OCI-LY7 (cell line): ENCODE data around the gene CTNNA2.

Source experiments
- EZH2phosphoT487 ChIP-seq: fragments of 200-600 bp; sonication (generic); IDR thresholded peaks from 2 replicates; pipeline ENCODE4 v1.6.1; 2018; ENCODE audit warnings: low read depth, borderline replicate concordance, mild to moderate bottlenecking, mixed run types, antibody characterized with exemption, low read length, moderate library complexity, mixed read lengths
- TF ChIP-seq, protein P1 (sequence below): fragments of 200-600 bp; sonication (generic); conservative IDR thresholded peaks from 2 replicates; pipeline ENCODE4 v1.5.1; 2014; ENCODE audit warnings: mild to moderate bottlenecking, antibody characterized with exemption, low read length, moderate library complexity, mixed read lengths

- TF ChIP-seq, protein P1, sequence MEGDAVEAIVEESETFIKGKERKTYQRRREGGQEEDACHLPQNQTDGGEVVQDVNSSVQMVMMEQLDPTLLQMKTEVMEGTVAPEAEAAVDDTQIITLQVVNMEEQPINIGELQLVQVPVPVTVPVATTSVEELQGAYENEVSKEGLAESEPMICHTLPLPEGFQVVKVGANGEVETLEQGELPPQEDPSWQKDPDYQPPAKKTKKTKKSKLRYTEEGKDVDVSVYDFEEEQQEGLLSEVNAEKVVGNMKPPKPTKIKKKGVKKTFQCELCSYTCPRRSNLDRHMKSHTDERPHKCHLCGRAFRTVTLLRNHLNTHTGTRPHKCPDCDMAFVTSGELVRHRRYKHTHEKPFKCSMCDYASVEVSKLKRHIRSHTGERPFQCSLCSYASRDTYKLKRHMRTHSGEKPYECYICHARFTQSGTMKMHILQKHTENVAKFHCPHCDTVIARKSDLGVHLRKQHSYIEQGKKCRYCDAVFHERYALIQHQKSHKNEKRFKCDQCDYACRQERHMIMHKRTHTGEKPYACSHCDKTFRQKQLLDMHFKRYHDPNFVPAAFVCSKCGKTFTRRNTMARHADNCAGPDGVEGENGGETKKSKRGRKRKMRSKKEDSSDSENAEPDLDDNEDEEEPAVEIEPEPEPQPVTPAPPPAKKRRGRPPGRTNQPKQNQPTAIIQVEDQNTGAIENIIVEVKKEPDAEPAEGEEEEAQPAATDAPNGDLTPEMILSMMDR: no peak
- no peak for TF ChIP-seq EZH2phosphoT487
Measured at GRCh38 chr2:80333886-80334285, 821.0 kb downstream of the CTNNA2 start.
